HG03354 (cell line): Measurements from ENCODE around the gene EFHD2.
"Not testable (repeated sequence)": the region's sequence is repeated elsewhere in the genome, so short reads cannot be mapped to it uniquely, and the experiment has no call there.

Source experiments
- ATAC-seq: cut with Tn5 transposase; IDR thresholded peaks from one replicate; pipeline ENCODE4 v1.9.1; 2021; ENCODE audit warnings: mild to moderate bottlenecking; ENCODE audit not compliant: unreplicated experiment, poor library complexity, severe bottlenecking

Gene EFHD2

GRCh38 chr1:15468145-15468544, 58.5 kb downstream of the EFHD2 start:
- no peak for ATAC-seq

- ATAC-seq = no peak
Measured at GRCh38 chr1:15469361-15469760, 59.7 kb downstream of the EFHD2 start.

GRCh38 chr1:15469821-15470448, 60.2 kb downstream of the EFHD2 start:
- ATAC-seq = not testable (repeated sequence)

- not testable (repeated sequence) for ATAC-seq
Measured at GRCh38 chr1:15471067-15471466, 61.4 kb downstream of the EFHD2 start.

GRCh38 chr1:15471723-15472122, 62.0 kb downstream of the EFHD2 start:
- not testable (repeated sequence) for ATAC-seq

GRCh38 chr1:15472587-15472986, 62.9 kb downstream of the EFHD2 start:
- no peak for ATAC-seq

- no peak for ATAC-seq
Measured at GRCh38 chr1:15475752-15476314, 66.1 kb downstream of the EFHD2 start, which contains the start of gene CELA2B. Gene CELA2B (plus strand): TSS chr1:15476104. CDS start chr1:15476126, 22 bp downstream.

GRCh38 chr1:15476927-15477326, 67.2 kb downstream of the EFHD2 start:
- ATAC-seq = no peak

GRCh38 chr1:15477646-15478212, 68.0 kb downstream of the EFHD2 start:
- no peak for ATAC-seq
